Measurements from ENCODE around the gene TRIM24.

DNA sequence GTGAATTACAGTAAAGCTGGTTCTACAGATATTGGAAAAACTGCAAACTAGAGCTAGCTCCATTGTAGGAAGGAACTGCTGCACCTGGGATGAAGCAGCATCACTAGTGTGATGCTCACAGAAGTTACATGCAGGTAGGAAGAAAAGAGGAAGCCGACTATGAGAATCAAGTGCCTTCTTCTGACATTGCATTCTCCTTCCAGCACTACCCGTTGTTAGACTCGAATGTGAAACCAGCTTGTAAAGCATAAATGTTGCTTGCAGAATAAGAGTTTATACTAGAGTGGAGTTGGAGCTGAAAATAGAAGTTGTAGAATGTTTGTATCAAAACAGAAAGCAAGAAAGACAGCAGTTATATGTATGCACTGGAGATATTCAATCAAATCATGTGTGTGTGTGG, 49.9 kb downstream of the TRIM24 start:
- TF ChIP-seq, protein P1, sequence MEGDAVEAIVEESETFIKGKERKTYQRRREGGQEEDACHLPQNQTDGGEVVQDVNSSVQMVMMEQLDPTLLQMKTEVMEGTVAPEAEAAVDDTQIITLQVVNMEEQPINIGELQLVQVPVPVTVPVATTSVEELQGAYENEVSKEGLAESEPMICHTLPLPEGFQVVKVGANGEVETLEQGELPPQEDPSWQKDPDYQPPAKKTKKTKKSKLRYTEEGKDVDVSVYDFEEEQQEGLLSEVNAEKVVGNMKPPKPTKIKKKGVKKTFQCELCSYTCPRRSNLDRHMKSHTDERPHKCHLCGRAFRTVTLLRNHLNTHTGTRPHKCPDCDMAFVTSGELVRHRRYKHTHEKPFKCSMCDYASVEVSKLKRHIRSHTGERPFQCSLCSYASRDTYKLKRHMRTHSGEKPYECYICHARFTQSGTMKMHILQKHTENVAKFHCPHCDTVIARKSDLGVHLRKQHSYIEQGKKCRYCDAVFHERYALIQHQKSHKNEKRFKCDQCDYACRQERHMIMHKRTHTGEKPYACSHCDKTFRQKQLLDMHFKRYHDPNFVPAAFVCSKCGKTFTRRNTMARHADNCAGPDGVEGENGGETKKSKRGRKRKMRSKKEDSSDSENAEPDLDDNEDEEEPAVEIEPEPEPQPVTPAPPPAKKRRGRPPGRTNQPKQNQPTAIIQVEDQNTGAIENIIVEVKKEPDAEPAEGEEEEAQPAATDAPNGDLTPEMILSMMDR (IDR thresholded peaks at IDR 0.05; ENCODE audit: low read depth, low read length, missing input control) = no peak
- TF ChIP-seq HNF4G (IDR thresholded peaks at IDR 0.05) (no peak), JUND (IDR thresholded peaks at IDR 0.05) (no peak), MAX (IDR thresholded peaks at IDR 0.05) (no peak), REST (IDR thresholded peaks at IDR 0.05) (no peak), TAF1 (conservative IDR thresholded peaks at IDR 0.05) (no peak), SP1 (IDR thresholded peaks at IDR 0.05) (no peak), YY1 (IDR thresholded peaks at IDR 0.05) (no peak), RXRA (IDR thresholded peaks at IDR 0.05) (no peak), RAD21 (IDR thresholded peaks at IDR 0.05) (no peak), EGR1 (IDR thresholded peaks at IDR 0.05; ENCODE audit: low read depth in 2 of 2) (no peak)
- TF ChIP-seq, protein P2, sequence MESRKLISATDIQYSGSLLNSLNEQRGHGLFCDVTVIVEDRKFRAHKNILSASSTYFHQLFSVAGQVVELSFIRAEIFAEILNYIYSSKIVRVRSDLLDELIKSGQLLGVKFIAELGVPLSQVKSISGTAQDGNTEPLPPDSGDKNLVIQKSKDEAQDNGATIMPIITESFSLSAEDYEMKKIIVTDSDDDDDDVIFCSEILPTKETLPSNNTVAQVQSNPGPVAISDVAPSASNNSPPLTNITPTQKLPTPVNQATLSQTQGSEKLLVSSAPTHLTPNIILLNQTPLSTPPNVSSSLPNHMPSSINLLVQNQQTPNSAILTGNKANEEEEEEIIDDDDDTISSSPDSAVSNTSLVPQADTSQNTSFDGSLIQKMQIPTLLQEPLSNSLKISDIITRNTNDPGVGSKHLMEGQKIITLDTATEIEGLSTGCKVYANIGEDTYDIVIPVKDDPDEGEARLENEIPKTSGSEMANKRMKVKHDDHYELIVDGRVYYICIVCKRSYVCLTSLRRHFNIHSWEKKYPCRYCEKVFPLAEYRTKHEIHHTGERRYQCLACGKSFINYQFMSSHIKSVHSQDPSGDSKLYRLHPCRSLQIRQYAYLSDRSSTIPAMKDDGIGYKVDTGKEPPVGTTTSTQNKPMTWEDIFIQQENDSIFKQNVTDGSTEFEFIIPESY (IDR thresholded peaks at IDR 0.05) = no peak

All from liver (tissue), 3 donors.